CD14-positive monocyte (primary cell): Measurements from ENCODE around the gene CYBB. TPM values are rescaled to one million over a fixed set of nuclear protein-coding genes. Genes with fewer than 3 reads are reported as not detected.

Source experiments
- DNase-seq, 3 donors: peaks; one replicate each; pipeline ENCODE4 v3.0.0-alpha.2; 2011 to 2022
- H2AFZ ChIP-seq: 2 replicates; pipeline ENCODE4 v1.6.0; 2012; ENCODE audit warnings: mild to moderate bottlenecking, low read depth, low read length, inconsistent platforms; ENCODE audit not compliant: insufficient read depth, poor library complexity, severe bottlenecking
- H3K27ac ChIP-seq, 2 donors: 1 replicate in 1 of 2; 2 replicates in 1 of 2; pipeline ENCODE4 v1.5.1; 2012 to 2013; ENCODE audit warnings: low read length in 2 of 2, control low read depth in 1 of 2, inconsistent platforms in 1 of 2, low read depth in 1 of 2, mild to moderate bottlenecking in 1 of 2
- H3K27me3 ChIP-seq, 2 donors: one replicate each; pipeline versions ENCODE4 v1.6.0 to v1.6.1; 2011 to 2013; ENCODE audit warnings: low read length in 2 of 2; ENCODE audit not compliant: control insufficient read depth in 2 of 2, insufficient read depth in 2 of 2
- H3K36me3 ChIP-seq, 2 donors: replicated peaks in 1 of 2; 1 replicate in 1 of 2; 2 replicates in 1 of 2; pipeline versions ENCODE4 v1.5.1 to v1.6.1; 2012 to 2013; ENCODE audit warnings: low read length in 2 of 2, control low read depth in 1 of 2, inconsistent platforms in 1 of 2, mild to moderate bottlenecking in 1 of 2; ENCODE audit not compliant: insufficient read depth in 2 of 2, control insufficient read depth in 1 of 2
- H3K4me1 ChIP-seq, 2 donors: 1 replicate in 1 of 2; 2 replicates in 1 of 2; pipeline versions ENCODE4 v1.5.1 to v1.6.1; 2012 to 2013; ENCODE audit warnings: low read length in 2 of 2, control low read depth in 1 of 2, inconsistent platforms in 1 of 2, mild to moderate bottlenecking in 1 of 2, moderate library complexity in 1 of 2; ENCODE audit not compliant: insufficient read depth in 2 of 2, control insufficient read depth in 1 of 2
- H3K4me2 ChIP-seq: replicated peaks from 2 replicates; pipeline ENCODE3; 2012; ENCODE audit warnings: low read length, moderate library complexity, mild to moderate bottlenecking; ENCODE audit not compliant: poor library complexity, severe bottlenecking; ENCODE audit errors: extremely low read depth
- H3K4me3 ChIP-seq, 3 experiments: fragments of 200-600 bp in 1 of 3; sonication (generic) in 1 of 3; replicated peaks in 1 of 3; 1 replicate in 2 of 3; 2 replicates in 1 of 3; pipeline ENCODE4 v1.5.1; 2011 to 2013; ENCODE audit warnings: low read length in 3 of 3, mild to moderate bottlenecking in 3 of 3, control low read depth in 2 of 3, low read depth in 2 of 3, inconsistent platforms in 1 of 3, moderate library complexity in 1 of 3
- H3K79me2 ChIP-seq: 2 replicates; pipeline ENCODE4 v1.6.0; 2012; ENCODE audit warnings: mild to moderate bottlenecking, control low read depth, inconsistent platforms, low read length, moderate library complexity; ENCODE audit not compliant: insufficient read depth
- H3K9ac ChIP-seq: 2 replicates; pipeline ENCODE4 v1.6.0; 2017; ENCODE audit warnings: low read length, mild to moderate bottlenecking; ENCODE audit not compliant: insufficient read depth, poor library complexity, severe bottlenecking
- H3K9me3 ChIP-seq, 2 donors: replicated peaks in 1 of 2; 1 replicate in 1 of 2; 2 replicates in 1 of 2; pipeline versions ENCODE4 v1.5.1 to v1.6.1; 2012 to 2013; ENCODE audit warnings: low read length in 2 of 2, control low read depth in 1 of 2; ENCODE audit not compliant: control insufficient read depth in 1 of 2, insufficient read depth in 1 of 2
- H4K20me1 ChIP-seq: 2 replicates; pipeline ENCODE4 v1.6.0; 2012; ENCODE audit warnings: mild to moderate bottlenecking, low read length, control low read depth, moderate library complexity; ENCODE audit not compliant: insufficient read depth
- H3K27ac Mint-ChIP-seq, 7 donors: one replicate each; pipeline ENCODE4 v1.8.0; 2020; ENCODE audit warnings: mild to moderate bottlenecking in 7 of 7, mixed read lengths in 7 of 7, moderate library complexity in 6 of 7, inconsistent platforms in 2 of 7
- H3K27me3 Mint-ChIP-seq, 3 donors: one replicate each; pipeline ENCODE4 v1.8.0; 2021 to 2022; ENCODE audit warnings: low read depth in 3 of 3, mild to moderate bottlenecking in 3 of 3, mixed read lengths in 3 of 3, moderate library complexity in 3 of 3, inconsistent platforms in 1 of 3
- H3K36me3 Mint-ChIP-seq, 2 donors: one replicate each; pipeline ENCODE4 v1.8.0; 2020; ENCODE audit warnings: mixed read lengths in 2 of 2, inconsistent platforms in 1 of 2, mild to moderate bottlenecking in 1 of 2
- H3K4me1 Mint-ChIP-seq: one replicate; pipeline ENCODE4 v1.8.0; 2020; ENCODE audit warnings: mild to moderate bottlenecking, mixed read lengths
- H3K4me3 Mint-ChIP-seq, 2 donors: one replicate each; pipeline ENCODE4 v1.8.0; 2020; ENCODE audit warnings: mild to moderate bottlenecking in 2 of 2, mixed read lengths in 2 of 2, moderate library complexity in 1 of 2
- H3K9me3 Mint-ChIP-seq, 7 donors: one replicate each; pipeline ENCODE4 v1.8.0; 2020 to 2022; ENCODE audit warnings: mixed read lengths in 7 of 7, mild to moderate bottlenecking in 6 of 7, moderate library complexity in 6 of 7, inconsistent platforms in 2 of 7
- WGBS: methylation state at CpG from one replicate; pipeline ENCODE4 v1.1.5; 2013; ENCODE audit warnings: missing lambda C conversion rate; ENCODE audit not compliant: insufficient coverage; 5-methylcytosine and 5-hydroxymethylcytosine counted together
- intact Hi-C, 2 donors: fragments of 100-400 bp; cut with micrococcal nuclease; formaldehyde crosslinking; loops; one replicate each; pipeline versions ENCODE4 v1.15.0 to v1.15.1; 2023
- polyA minus RNA-seq: library from RNA; depleted of rRNA, polyadenylated mRNA; stranded (reverse); fragments of >200 nt; gene quantifications from 2 replicates; pipeline ENCODE4 v1.2.3, GENCODE V29; 2012
- polyA plus RNA-seq, 3 donors: library from polyadenylated mRNA; depleted of rRNA in 1 of 3; unstranded in 2 of 3; stranded (reverse) in 1 of 3; fragments of 300-500 nt in 2 of 3; fragments of >200 nt in 1 of 3; fragmentation: Illumina TruSeq in 2 of 3; gene quantifications; 1 replicate in 2 of 3; 2 replicates in 1 of 3; pipeline ENCODE4 v1.2.3, GENCODE V29; 2012 to 2021
- total RNA-seq, 12 experiments: library from RNA in 1 of 12; stranded (reverse) in 1 of 12; fragments of 120-200 nt in 1 of 12; gene quantifications; one replicate each; pipeline ENCODE4 v1.2.4 and lab custom pipeline; 2013 to 2026; ENCODE audit warnings: mixed read lengths in 6 of 12, inconsistent platforms in 1 of 12
- TF ChIP-seq, protein P1 (sequence below): fragments of 200-600 bp; IDR thresholded peaks from one replicate; pipeline ENCODE4 v1.8.0; 2022; ENCODE audit warnings: antibody characterized with exemption, mild to moderate bottlenecking

Gene CYBB
- 1,204 TPM for total RNA-seq (2013)
- 100 to 1,000 TPM; 328 to 851 (median 842) TPM for polyA plus RNA-seq
- 406 and 634 TPM in 2 replicates for polyA minus RNA-seq
- 973 to 2,318 (median 1,738) reads per million in 11 experiments for total RNA-seq (lab: John Stamatoyannopoulos, UW)

- Histone ChIP-seq H3K9ac (peak within 1 kb of the TSS; percentile 66), H3K4me3 (peak within 1 kb of the TSS; percentile 80 to 99 (median 91))
Observed at GRCh38 chrX:37779857-37780256, at the start of gene CYBB. TSS of gene CYBB (plus strand) at chrX:37780059. CDS start at chrX:37780078, 19 bp downstream.

GRCh38 chrX:37745354-37745753, 34.5 kb upstream of the CYBB start:
- H3K9me3 Mint-ChIP-seq = peaks cover 0 to 3% (median 0%) of the 10 kb centered on the region in 7 donors
- H3K27ac Mint-ChIP-seq = peak overlapping the region; percentile 95 to 99 (median 97)
- Histone ChIP-seq H3K27me3 (peaks cover 0 to 6% of the 10 kb centered on the region in 2 donors), H3K79me2 (peaks cover 8% of the 10 kb centered on the region), H3K9me3 (no peaks in the 10 kb centered on the region), H4K20me1 (no peaks in the 10 kb centered on the region), H3K27ac (peak overlapping the region; percentile 97 to 98), H3K4me3 (peak overlapping the region in 1 of 3 experiments; percentile 49), H3K4me1 (peaks cover 26 to 29% of the 10 kb centered on the region in 2 donors), H3K4me2 (peak overlapping the region; percentile 26), H3K9ac (peak overlapping the region; percentile 17), H2AFZ (no peak overlapping the region), H3K36me3 (no peaks in the 10 kb centered on the region)
- H3K27me3 Mint-ChIP-seq = peaks cover 0 to 8% (median 0%) of the 10 kb centered on the region in 3 donors
- peaks cover 40% of the 10 kb centered on the region for H3K4me1 Mint-ChIP-seq
- no CpG with 5 or more reads among the region's 3 CpGs for WGBS
- TF ChIP-seq, protein P1, sequence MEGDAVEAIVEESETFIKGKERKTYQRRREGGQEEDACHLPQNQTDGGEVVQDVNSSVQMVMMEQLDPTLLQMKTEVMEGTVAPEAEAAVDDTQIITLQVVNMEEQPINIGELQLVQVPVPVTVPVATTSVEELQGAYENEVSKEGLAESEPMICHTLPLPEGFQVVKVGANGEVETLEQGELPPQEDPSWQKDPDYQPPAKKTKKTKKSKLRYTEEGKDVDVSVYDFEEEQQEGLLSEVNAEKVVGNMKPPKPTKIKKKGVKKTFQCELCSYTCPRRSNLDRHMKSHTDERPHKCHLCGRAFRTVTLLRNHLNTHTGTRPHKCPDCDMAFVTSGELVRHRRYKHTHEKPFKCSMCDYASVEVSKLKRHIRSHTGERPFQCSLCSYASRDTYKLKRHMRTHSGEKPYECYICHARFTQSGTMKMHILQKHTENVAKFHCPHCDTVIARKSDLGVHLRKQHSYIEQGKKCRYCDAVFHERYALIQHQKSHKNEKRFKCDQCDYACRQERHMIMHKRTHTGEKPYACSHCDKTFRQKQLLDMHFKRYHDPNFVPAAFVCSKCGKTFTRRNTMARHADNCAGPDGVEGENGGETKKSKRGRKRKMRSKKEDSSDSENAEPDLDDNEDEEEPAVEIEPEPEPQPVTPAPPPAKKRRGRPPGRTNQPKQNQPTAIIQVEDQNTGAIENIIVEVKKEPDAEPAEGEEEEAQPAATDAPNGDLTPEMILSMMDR = peak; percentile 72
- peak; percentile 65 to 76 (median 68) for DNase-seq
- intact Hi-C loops = loop anchor here (5.0 to 10.0 kb wide), 3 partner anchors 42 to 82 kb away; no protein-coding TSS in a partner anchor
- H3K36me3 Mint-ChIP-seq = no peaks in the 10 kb centered on the region
- H3K4me3 Mint-ChIP-seq = peak overlapping the region; percentile 37 to 77

More at GRCh38 chrX:37779857-37780256, at the start of gene CYBB:
- H3K79me2 ChIP-seq = peaks cover 61% of the 10 kb centered on the region
- peak within 1 kb of the TSS; percentile 84 for H3K4me2 ChIP-seq
- peak within 1 kb of the TSS; percentile 79 to 95 for H3K4me3 Mint-ChIP-seq
- no peaks in the 10 kb centered on the region for H3K9me3 ChIP-seq
- no CpG with 5 or more reads among the region's 2 CpGs for WGBS
- H3K36me3 ChIP-seq = peaks cover 21 to 27% of the 10 kb centered on the region in 2 donors
- peaks cover 36 to 56% of the 10 kb centered on the region in 2 donors for H3K4me1 ChIP-seq
- H3K4me1 Mint-ChIP-seq = peaks cover 43% of the 10 kb centered on the region
- peak within 1 kb of the TSS; percentile 85 to 96 (median 89) for H3K27ac Mint-ChIP-seq
- H3K27me3 ChIP-seq = peaks cover 0 to 2% of the 10 kb centered on the region in 2 donors
- H2AFZ ChIP-seq = no peak within 1 kb of the TSS
- H3K9me3 Mint-ChIP-seq = peaks cover 0 to 2% (median 0%) of the 10 kb centered on the region in 7 donors
- H3K36me3 Mint-ChIP-seq = peaks cover 31 to 39% of the 10 kb centered on the region in 2 donors
- DNase-seq = peak in 2 of 3 donors; percentile 56 to 60
- intact Hi-C loops = no loop called here
- peak within 1 kb of the TSS in 1 of 2 donors; percentile 86 for H3K27ac ChIP-seq
- H3K27me3 Mint-ChIP-seq = peaks cover 0 to 4% (median 0%) of the 10 kb centered on the region in 3 donors
- H4K20me1 ChIP-seq = no peaks in the 10 kb centered on the region
- TF ChIP-seq, protein P1 = no peak
